ENCODE measurements around the gene CNKSR1.

The CNKSR1 gene

GRCh38 chr1:26175346-26175745 is 1.9 kb upstream of the CNKSR1 start:
- H3K9ac ChIP-seq (ENCODE audit: low read length): no peak overlapping the region
- H3K4ac ChIP-seq (ENCODE audit: low read depth, low read length): no peak overlapping the region
- no peak overlapping the region for H3K23ac ChIP-seq (ENCODE audit: low read length)
- H3K79me2 ChIP-seq (ENCODE audit: control insufficient read depth, insufficient read depth, low read length): peaks cover 6% of the 10 kb centered on the region
- H2AK5ac ChIP-seq (ENCODE audit: low read length): no peak overlapping the region
- H2BK5ac ChIP-seq (ENCODE audit: low read length): no peak overlapping the region
- no peak overlapping the region for H2BK15ac ChIP-seq (replicated peaks; ENCODE audit: low read depth)
- H3K56ac ChIP-seq (ENCODE audit: low read length): no peak overlapping the region
- no peaks in the 10 kb centered on the region for H3K36me3 ChIP-seq (ENCODE audit: control insufficient read depth, insufficient read depth, low read length)
- no peak overlapping the region for H4K8ac ChIP-seq (ENCODE audit: low read depth, low read length)
- no peak overlapping the region for H3K27ac ChIP-seq (ENCODE audit: low read depth, low read length)
- DNase-seq: no peak
- no peak overlapping the region for H3K4me3 ChIP-seq (ENCODE audit: low read length)
- H3K27me3 ChIP-seq (ENCODE audit: insufficient read depth, low read length, poor library complexity): no peaks in the 10 kb centered on the region
- H4K5ac ChIP-seq (ENCODE audit: low read length): no peak overlapping the region
- no CpG with 5 or more reads among the region's 8 CpGs for WGBS (ENCODE audit: extremely low coverage, insufficient coverage, low lambda C conversion rate)
- no peak overlapping the region for H3K4me2 ChIP-seq (ENCODE audit: low read length)
- peaks cover 10% of the 10 kb centered on the region for H3K79me1 ChIP-seq (ENCODE audit: low read length)
- H2BK120ac ChIP-seq (ENCODE audit: low read depth, low read length): no peak overlapping the region
- H3K18ac ChIP-seq (ENCODE audit: low read length): no peak overlapping the region
- no peaks in the 10 kb centered on the region for H3K4me1 ChIP-seq (ENCODE audit: control insufficient read depth, low read depth, low read length)

DNA sequence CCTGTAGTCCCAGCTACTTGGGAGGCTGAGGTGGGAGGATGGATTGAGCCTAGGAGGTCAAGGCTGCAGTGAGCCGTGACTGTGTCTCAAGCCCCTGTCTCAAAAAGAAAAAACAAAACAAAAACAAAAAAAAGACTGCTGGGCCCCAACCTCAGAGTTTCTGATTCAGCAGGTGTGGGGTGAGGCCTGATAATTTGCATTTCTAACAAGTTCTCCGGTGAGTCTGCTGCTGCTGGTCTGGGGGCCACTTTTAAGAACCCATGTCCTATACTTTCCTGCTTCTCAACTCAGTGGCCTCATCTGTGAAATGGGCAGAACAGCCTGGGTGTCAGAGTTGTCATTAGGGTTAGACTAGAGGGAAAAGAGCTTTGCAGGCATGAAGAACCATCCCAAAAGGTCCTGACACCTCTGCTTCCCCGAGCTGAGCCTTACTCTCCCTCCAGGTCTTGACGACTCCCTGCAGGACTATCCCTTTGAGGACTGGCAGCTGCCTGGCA is 2.8 kb downstream of the CNKSR1 start:
- H3K9ac ChIP-seq (ENCODE audit: low read length): no peak overlapping the region
- no peak overlapping the region for H3K27ac ChIP-seq (ENCODE audit: low read depth, low read length)
- H3K56ac ChIP-seq (ENCODE audit: low read length): no peak overlapping the region
- no peak overlapping the region for H2BK120ac ChIP-seq (ENCODE audit: low read depth, low read length)
- H4K5ac ChIP-seq (ENCODE audit: low read length): no peak overlapping the region
- no peaks in the 10 kb centered on the region for H3K4me1 ChIP-seq (ENCODE audit: control insufficient read depth, low read depth, low read length)
- H3K4ac ChIP-seq (ENCODE audit: low read depth, low read length): no peak overlapping the region
- H3K36me3 ChIP-seq (ENCODE audit: control insufficient read depth, insufficient read depth, low read length): no peaks in the 10 kb centered on the region
- H3K23ac ChIP-seq (ENCODE audit: low read length): no peak overlapping the region
- no peak for DNase-seq
- no peak overlapping the region for H3K4me2 ChIP-seq (ENCODE audit: low read length)
- no peak overlapping the region for H2BK15ac ChIP-seq (replicated peaks; ENCODE audit: low read depth)
- no peak overlapping the region for H3K18ac ChIP-seq (ENCODE audit: low read length)
- H2AK5ac ChIP-seq (ENCODE audit: low read length): no peak overlapping the region
- no CpG with 5 or more reads among the region's 4 CpGs for WGBS (ENCODE audit: extremely low coverage, insufficient coverage, low lambda C conversion rate)
- H3K79me2 ChIP-seq (ENCODE audit: control insufficient read depth, insufficient read depth, low read length): no peaks in the 10 kb centered on the region
- no peaks in the 10 kb centered on the region for H3K27me3 ChIP-seq (ENCODE audit: insufficient read depth, low read length, poor library complexity)
- no peak overlapping the region for H4K8ac ChIP-seq (ENCODE audit: low read depth, low read length)
- H2BK5ac ChIP-seq (ENCODE audit: low read length): no peak overlapping the region
- no peak overlapping the region for H3K4me3 ChIP-seq (ENCODE audit: low read length)
- H3K79me1 ChIP-seq (ENCODE audit: low read length): no peaks in the 10 kb centered on the region

GRCh38 chr1:26181586-26182382 is 4.5 kb downstream of the CNKSR1 start:
- no peaks in the 10 kb centered on the region for H3K4me1 ChIP-seq (ENCODE audit: control insufficient read depth, low read depth, low read length)
- no peak overlapping the region for H3K4me3 ChIP-seq (ENCODE audit: low read length)
- H3K27ac ChIP-seq (ENCODE audit: low read depth, low read length): no peak overlapping the region
- no peaks in the 10 kb centered on the region for H3K36me3 ChIP-seq (ENCODE audit: control insufficient read depth, insufficient read depth, low read length)
- WGBS (ENCODE audit: extremely low coverage, insufficient coverage, low lambda C conversion rate): no CpG with 5 or more reads among the region's 9 CpGs
- H4K5ac ChIP-seq (ENCODE audit: low read length): no peak overlapping the region
- no peak for DNase-seq
- H2BK5ac ChIP-seq (ENCODE audit: low read length): no peak overlapping the region
- H3K79me1 ChIP-seq (ENCODE audit: low read length): no peaks in the 10 kb centered on the region
- H2BK15ac ChIP-seq (replicated peaks; ENCODE audit: low read depth): no peak overlapping the region
- H2AK5ac ChIP-seq (ENCODE audit: low read length): no peak overlapping the region
- no peak overlapping the region for H4K8ac ChIP-seq (ENCODE audit: low read depth, low read length)
- no peaks in the 10 kb centered on the region for H3K79me2 ChIP-seq (ENCODE audit: control insufficient read depth, insufficient read depth, low read length)
- no peak overlapping the region for H3K4ac ChIP-seq (ENCODE audit: low read depth, low read length)
- H3K9ac ChIP-seq (ENCODE audit: low read length): no peak overlapping the region
- H3K4me2 ChIP-seq (ENCODE audit: low read length): no peak overlapping the region
- H2BK120ac ChIP-seq (ENCODE audit: low read depth, low read length): no peak overlapping the region
- H3K56ac ChIP-seq (ENCODE audit: low read length): no peak overlapping the region
- H3K18ac ChIP-seq (ENCODE audit: low read length): no peak overlapping the region
- H3K27me3 ChIP-seq (ENCODE audit: insufficient read depth, low read length, poor library complexity): no peaks in the 10 kb centered on the region
- H3K23ac ChIP-seq (ENCODE audit: low read length): no peak overlapping the region

GRCh38 chr1:26182383-26182696 is 5.0 kb downstream of the CNKSR1 start:
- Histone ChIP-seq H3K4ac (ENCODE audit: low read depth, low read length) (no peak overlapping the region), H2BK5ac (ENCODE audit: low read length) (no peak overlapping the region), H3K4me3 (ENCODE audit: low read length) (no peak overlapping the region), H3K79me2 (ENCODE audit: control insufficient read depth, insufficient read depth, low read length) (no peaks in the 10 kb centered on the region), H3K27me3 (ENCODE audit: insufficient read depth, low read length, poor library complexity) (no peaks in the 10 kb centered on the region), H3K4me1 (ENCODE audit: control insufficient read depth, low read depth, low read length) (no peaks in the 10 kb centered on the region), H2BK15ac (replicated peaks; ENCODE audit: low read depth) (no peak overlapping the region), H2AK5ac (ENCODE audit: low read length) (no peak overlapping the region), H3K23ac (ENCODE audit: low read length) (no peak overlapping the region), H4K5ac (ENCODE audit: low read length) (no peak overlapping the region), H3K18ac (ENCODE audit: low read length) (no peak overlapping the region), H3K27ac (ENCODE audit: low read depth, low read length) (no peak overlapping the region), H3K79me1 (ENCODE audit: low read length) (no peaks in the 10 kb centered on the region), H2BK120ac (ENCODE audit: low read depth, low read length) (no peak overlapping the region), H4K8ac (ENCODE audit: low read depth, low read length) (no peak overlapping the region), H3K9ac (ENCODE audit: low read length) (no peak overlapping the region), H3K56ac (ENCODE audit: low read length) (no peak overlapping the region), H3K36me3 (ENCODE audit: control insufficient read depth, insufficient read depth, low read length) (no peaks in the 10 kb centered on the region), H3K4me2 (ENCODE audit: low read length) (no peak overlapping the region)
- no CpG with 5 or more reads among the region's 7 CpGs for WGBS (ENCODE audit: extremely low coverage, insufficient coverage, low lambda C conversion rate)
- no peak for DNase-seq

GRCh38 chr1:26184086-26184485 is 6.8 kb downstream of the CNKSR1 start:
- no peak overlapping the region for H4K8ac ChIP-seq (ENCODE audit: low read depth, low read length)
- no peak overlapping the region for H3K4ac ChIP-seq (ENCODE audit: low read depth, low read length)
- no peaks in the 10 kb centered on the region for H3K4me1 ChIP-seq (ENCODE audit: control insufficient read depth, low read depth, low read length)
- no peak overlapping the region for H3K27ac ChIP-seq (ENCODE audit: low read depth, low read length)
- no peak overlapping the region for H4K5ac ChIP-seq (ENCODE audit: low read length)
- no peak overlapping the region for H3K18ac ChIP-seq (ENCODE audit: low read length)
- H3K79me1 ChIP-seq (ENCODE audit: low read length): no peaks in the 10 kb centered on the region
- H2BK15ac ChIP-seq (replicated peaks; ENCODE audit: low read depth): no peak overlapping the region
- no peaks in the 10 kb centered on the region for H3K36me3 ChIP-seq (ENCODE audit: control insufficient read depth, insufficient read depth, low read length)
- H2BK5ac ChIP-seq (ENCODE audit: low read length): no peak overlapping the region
- DNase-seq: no peak
- no peaks in the 10 kb centered on the region for H3K27me3 ChIP-seq (ENCODE audit: insufficient read depth, low read length, poor library complexity)
- no peaks in the 10 kb centered on the region for H3K79me2 ChIP-seq (ENCODE audit: control insufficient read depth, insufficient read depth, low read length)
- H2AK5ac ChIP-seq (ENCODE audit: low read length): no peak overlapping the region
- WGBS (ENCODE audit: extremely low coverage, insufficient coverage, low lambda C conversion rate): no CpG with 5 or more reads among the region's 7 CpGs
- no peak overlapping the region for H2BK120ac ChIP-seq (ENCODE audit: low read depth, low read length)
- no peak overlapping the region for H3K23ac ChIP-seq (ENCODE audit: low read length)
- H3K56ac ChIP-seq (ENCODE audit: low read length): no peak overlapping the region
- H3K9ac ChIP-seq (ENCODE audit: low read length): no peak overlapping the region
- H3K4me3 ChIP-seq (ENCODE audit: low read length): no peak overlapping the region
- H3K4me2 ChIP-seq (ENCODE audit: low read length): no peak overlapping the region

DNA sequence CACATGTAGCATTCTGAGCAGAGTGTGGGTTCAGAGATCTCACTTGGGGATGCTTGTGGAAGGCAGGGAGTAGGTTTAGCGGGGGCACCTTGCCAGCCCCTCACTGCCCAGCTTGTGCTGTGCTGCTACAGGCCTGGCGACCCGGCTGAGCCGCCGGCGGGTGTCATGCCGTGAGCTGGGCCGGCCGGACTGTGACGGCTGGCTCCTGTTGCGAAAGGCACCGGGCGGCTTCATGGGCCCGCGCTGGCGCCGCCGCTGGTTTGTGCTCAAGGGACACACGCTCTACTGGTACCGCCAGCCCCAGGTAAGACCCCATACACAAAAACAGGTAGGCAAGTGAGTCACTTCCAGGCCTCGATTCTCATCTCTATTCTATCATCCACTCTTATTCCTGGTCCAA is 7.6 kb downstream of the CNKSR1 start:
- no peaks in the 10 kb centered on the region for H3K27me3 ChIP-seq (ENCODE audit: insufficient read depth, low read length, poor library complexity)
- H3K23ac ChIP-seq (ENCODE audit: low read length): no peak overlapping the region
- H3K4me1 ChIP-seq (ENCODE audit: control insufficient read depth, low read depth, low read length): no peaks in the 10 kb centered on the region
- H3K9ac ChIP-seq (ENCODE audit: low read length): no peak overlapping the region
- H3K27ac ChIP-seq (ENCODE audit: low read depth, low read length): no peak overlapping the region
- H2AK5ac ChIP-seq (ENCODE audit: low read length): no peak overlapping the region
- WGBS (ENCODE audit: extremely low coverage, insufficient coverage, low lambda C conversion rate): no CpG with 5 or more reads among the region's 21 CpGs
- H3K18ac ChIP-seq (ENCODE audit: low read length): no peak overlapping the region
- H3K4ac ChIP-seq (ENCODE audit: low read depth, low read length): no peak overlapping the region
- H4K8ac ChIP-seq (ENCODE audit: low read depth, low read length): no peak overlapping the region
- no peak for DNase-seq
- H3K79me2 ChIP-seq (ENCODE audit: control insufficient read depth, insufficient read depth, low read length): no peaks in the 10 kb centered on the region
- H3K79me1 ChIP-seq (ENCODE audit: low read length): no peaks in the 10 kb centered on the region
- no peak overlapping the region for H2BK120ac ChIP-seq (ENCODE audit: low read depth, low read length)
- no peak overlapping the region for H3K4me2 ChIP-seq (ENCODE audit: low read length)
- H2BK5ac ChIP-seq (ENCODE audit: low read length): no peak overlapping the region
- no peaks in the 10 kb centered on the region for H3K36me3 ChIP-seq (ENCODE audit: control insufficient read depth, insufficient read depth, low read length)
- no peak overlapping the region for H4K5ac ChIP-seq (ENCODE audit: low read length)
- H3K56ac ChIP-seq (ENCODE audit: low read length): no peak overlapping the region
- no peak overlapping the region for H3K4me3 ChIP-seq (ENCODE audit: low read length)
- no peak overlapping the region for H2BK15ac ChIP-seq (replicated peaks; ENCODE audit: low read depth)
